Measurements from ENCODE around the gene DLL3. TPM values are rescaled to one million over a fixed set of nuclear protein-coding genes. Genes with fewer than 3 reads are reported as not detected.
A peak's percentile ranks its signal among the peaks of the same experiment; 100 is the strongest.

DLL3 gene
- total and polyA plus RNA-seq, 9 of the 15 experiments (the other 6 are each of a cell fraction or from before 2014, with no cell fraction given) = 0.80 to 6.3 (median 1.2) TPM

- no peaks in the 10 kb centered on the region for H3K36me3 ChIP-seq (ENCODE audit: control insufficient read depth, insufficient read depth, low read length)
- peaks cover 4 to 19% of the 10 kb centered on the region in 2 experiments; a peak in 4 of 5 replicates for H3K27me3 ChIP-seq (ENCODE audit: control insufficient read depth in 2 of 2, insufficient read depth in 2 of 2, low read length in 2 of 2)
- peaks cover 0 to 19% of the 10 kb centered on the region in 2 experiments; a peak in 2 of 5 replicates for H3K4me1 ChIP-seq (replicated peaks in 1 of 2; ENCODE audit: control insufficient read depth in 2 of 2, insufficient read depth in 2 of 2, low read length in 2 of 2)
- no peaks in the 10 kb centered on the region for H3K9me3 ChIP-seq (replicated peaks; ENCODE audit: control insufficient read depth, insufficient read depth, low read depth, low read length)
- intact Hi-C loops (cut with micrococcal nuclease) (no loop called here), in situ Hi-C loops (cut with MboI) (no loop called here)
- FAIRE-seq (no peak), ATAC-seq (no peak), DNase-seq (ENCODE audit: extremely low read depth in 1 of 4, low spot score in 3 of 4) (no peak)
- TF ChIP-seq ZNF12 (CRISPR knock-in tag; IDR thresholded peaks at IDR 0.05) = 0 out of 2 replicates have a peak, but pooled peaks have one; percentile 36
- TF ChIP-seq ARHGAP35 (IDR thresholded peaks at IDR 0.05; ENCODE audit: partially characterized antibody) = no peak
- H3K9me1 ChIP-seq (ENCODE audit: control insufficient read depth, insufficient read depth, low read length) = no peaks in the 10 kb centered on the region
- 0% methylated on average over 2 of the region's 2 CpGs for WGBS (ENCODE audit: insufficient coverage, low coverage, missing lambda C conversion rate)
- H4K20me1 ChIP-seq (replicated peaks; ENCODE audit: control insufficient read depth, insufficient read depth, low read length) = no peaks in the 10 kb centered on the region
- no peak overlapping the region for H3K4me3 ChIP-seq
- ChIA-PET POLR2A (no interaction called here), CTCF (ENCODE audit: low intra/inter-chr PET ratio) (no interaction called here)
- H3K9ac ChIP-seq (ENCODE audit: insufficient read depth in 1 of 2, low read depth in 2 of 2, low read length in 2 of 2) = no peak overlapping the region
- H3K4me2 ChIP-seq (ENCODE audit: insufficient read depth, low read length) = no peak overlapping the region
- no peak overlapping the region for H3K27ac ChIP-seq (ENCODE audit: extremely low read depth, low read depth, low read length)
- BruUV-seq (replicated peaks) = no TSS peak
- H2AFZ ChIP-seq (ENCODE audit: low read depth, low read length) = no peak overlapping the region
- no peaks in the 10 kb centered on the region for H3K79me2 ChIP-seq (ENCODE audit: control insufficient read depth, insufficient read depth, low read length)
Observed at GRCh38 chr19:39512988-39513387, 14.2 kb downstream of the DLL3 start.

- H3K4me3 ChIP-seq = no peak within 1 kb of the TSS
- in situ Hi-C loops (cut with MboI) = no loop called here
- TF ChIP-seq REST (IDR thresholded peaks at IDR 0.05; ENCODE audit: borderline replicate concordance) (peak; percentile 10; the same call in 1 of the 2 replicates), REST (CRISPR knock-in tag; IDR thresholded peaks at IDR 0.05; ENCODE audit: low read depth) (no peak), ZBTB7A (IDR thresholded peaks at IDR 0.05; ENCODE audit: borderline replicate concordance, control insufficient read depth, low read depth, low read length) (peak; percentile 66; the same call in 1 of the 2 replicates)
Observed at GRCh38 chr19:39514840-39515550, 16.2 kb downstream of the DLL3 start, which contains the start of gene SELENOV. Gene SELENOV, plus strand, starts transcription at chr19:39515139. Its CDS starts 74 bp downstream, at chr19:39515213.

More at GRCh38 chr19:39514840-39515550, 16.2 kb downstream of the DLL3 start, which contains the start of gene SELENOV:
- Histone ChIP-seq H3K4me2 (ENCODE audit: insufficient read depth, low read length) (no peak within 1 kb of the TSS), H3K27ac (ENCODE audit: extremely low read depth, low read depth, low read length) (no peak within 1 kb of the TSS), H2AFZ (ENCODE audit: low read depth, low read length) (no peak within 1 kb of the TSS), H3K27me3 (ENCODE audit: control insufficient read depth in 2 of 2, insufficient read depth in 2 of 2, low read length in 2 of 2) (peaks cover 4 to 19% of the 10 kb centered on the region in 2 experiments; a peak in 4 of 5 replicates), H3K9me3 (replicated peaks; ENCODE audit: control insufficient read depth, insufficient read depth, low read depth, low read length) (no peaks in the 10 kb centered on the region), H3K4me1 (replicated peaks in 1 of 2; ENCODE audit: control insufficient read depth in 2 of 2, insufficient read depth in 2 of 2, low read length in 2 of 2) (peaks cover 15 to 29% of the 10 kb centered on the region in 2 experiments; a peak in 4 of 5 replicates), H3K79me2 (ENCODE audit: control insufficient read depth, insufficient read depth, low read length) (no peaks in the 10 kb centered on the region), H3K36me3 (ENCODE audit: control insufficient read depth, insufficient read depth, low read length) (no peaks in the 10 kb centered on the region), H4K20me1 (replicated peaks; ENCODE audit: control insufficient read depth, insufficient read depth, low read length) (no peaks in the 10 kb centered on the region), H3K9me1 (ENCODE audit: control insufficient read depth, insufficient read depth, low read length) (no peaks in the 10 kb centered on the region), H3K9ac (ENCODE audit: insufficient read depth in 1 of 2, low read depth in 2 of 2, low read length in 2 of 2) (peak within 1 kb of the TSS in 1 of 2 experiments; percentile 10; a peak in 2 of 4 replicates)
- WGBS (ENCODE audit: insufficient coverage, low coverage, missing lambda C conversion rate) = 30% methylated on average over 25 of the region's 56 CpGs
- intact Hi-C loops (cut with micrococcal nuclease) = no loop called here
- DNase-seq (ENCODE audit: extremely low read depth in 1 of 4, low spot score in 3 of 4) (peak in 3 of 4 experiments; percentile 27 to 64 (median 60)), FAIRE-seq (no peak), ATAC-seq (peak; percentile 27)
- no TSS peak for BruUV-seq (replicated peaks)
- ChIA-PET CTCF (ENCODE audit: low intra/inter-chr PET ratio) (no interaction called here), POLR2A (interaction anchor here (0.6 to 1.4 kb wide), 5 partner anchors 14 to 849 kb away, joined by 3 to 7 read pairs (median 3); partner anchors contain the start of gene RPS16)

All from K562 (cell line).